Measurements from ENCODE around the gene KLHDC9.

Gene KLHDC9

DNA sequence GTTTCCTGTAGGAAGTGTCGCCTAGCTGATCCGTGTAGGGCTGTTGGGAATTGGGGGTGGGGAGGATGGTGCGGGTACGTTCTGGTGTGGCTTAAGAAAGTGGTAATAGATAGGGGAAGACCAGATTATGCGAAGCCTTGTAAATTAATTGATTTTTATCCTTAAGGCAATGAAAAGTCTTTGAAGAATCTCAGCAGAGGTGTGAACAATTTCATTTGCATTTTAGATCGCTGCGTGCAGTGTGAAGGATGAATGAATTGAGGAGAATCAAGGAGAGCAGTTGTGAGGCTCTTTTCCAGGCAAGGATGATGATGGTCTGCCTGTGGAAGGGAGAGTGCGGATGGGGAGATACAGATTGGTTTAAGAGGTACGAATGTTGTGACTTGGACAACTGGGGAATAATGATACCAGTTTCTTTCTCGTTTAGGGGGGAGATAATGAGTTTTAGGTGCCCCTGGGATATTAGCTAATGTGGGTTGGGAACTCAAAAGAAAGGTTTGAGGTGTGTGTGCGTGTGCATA is 35.1 kb downstream of the KLHDC9 start:
- FAIRE-seq: no peak

GRCh38 chr1:161137881-161138280 is 39.7 kb downstream of the KLHDC9 start:
- no peak for FAIRE-seq

GRCh38 chr1:161138431-161138830 is 40.3 kb downstream of the KLHDC9 start:
- FAIRE-seq: no peak

GRCh38 chr1:161139766-161140165 is 41.6 kb downstream of the KLHDC9 start:
- FAIRE-seq: peak; percentile 83

- no peak for FAIRE-seq
Observed at GRCh38 chr1:161140755-161141400, 42.7 kb downstream of the KLHDC9 start.

DNA sequence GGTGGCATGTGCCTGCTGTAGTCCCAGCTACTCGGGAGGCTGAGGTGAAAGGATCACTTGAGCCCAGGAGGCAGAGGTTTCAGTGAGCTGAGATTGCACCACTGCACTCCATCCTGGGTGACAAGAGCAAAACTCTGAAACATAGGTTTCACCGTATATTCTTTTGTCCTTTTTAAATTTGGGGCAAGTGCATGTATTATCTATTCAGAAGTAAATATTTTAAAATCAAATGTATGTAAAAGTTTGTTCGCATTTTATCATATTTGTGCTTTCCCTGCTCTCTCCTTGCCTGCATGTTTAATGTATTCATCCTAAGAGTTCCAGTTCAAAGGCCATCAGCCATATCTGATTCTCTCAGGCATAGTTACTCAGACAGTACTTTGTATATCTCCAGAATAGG is 47.7 kb downstream of the KLHDC9 start:
- FAIRE-seq: no peak
